Fibroblast of skin of back (primary cell): ENCODE measurements around the gene ACRV1. TPM values are rescaled to one million over a fixed set of nuclear protein-coding genes. Genes with fewer than 3 reads are reported as not detected.
"Not testable (repeated sequence)": the region's sequence is repeated elsewhere in the genome, so short reads cannot be mapped to it uniquely, and the experiment has no call there.

Experiments used
- DNase-seq: peaks from one replicate; pipeline ENCODE4 v3.0.0-alpha.2; 2013
- polyA plus RNA-seq, 2 experiments: library from polyadenylated mRNA; unstranded; fragments of 120-200 nt; gene quantifications; one replicate each; pipeline ENCODE4 v1.2.1, GENCODE V29; 2013; ENCODE audit not compliant: insufficient read length in 2 of 2

Gene ACRV1
- 0.38 TPM for polyA plus RNA-seq (2013, experiment 1 of 2; ENCODE audit: insufficient read length)
- polyA plus RNA-seq (2013, experiment 2 of 2; ENCODE audit: insufficient read length), result 0.10 TPM

- no peak for DNase-seq
Measured at GRCh38 chr11:125680747-125681146, at the start of gene ACRV1. Gene ACRV1, minus strand, starts transcription at chr11:125680847. Its CDS starts 67 bp downstream, at chr11:125680780.

GRCh38 chr11:125728969-125729368, 48.3 kb upstream of the ACRV1 start:
- DNase-seq, result no peak

DNA sequence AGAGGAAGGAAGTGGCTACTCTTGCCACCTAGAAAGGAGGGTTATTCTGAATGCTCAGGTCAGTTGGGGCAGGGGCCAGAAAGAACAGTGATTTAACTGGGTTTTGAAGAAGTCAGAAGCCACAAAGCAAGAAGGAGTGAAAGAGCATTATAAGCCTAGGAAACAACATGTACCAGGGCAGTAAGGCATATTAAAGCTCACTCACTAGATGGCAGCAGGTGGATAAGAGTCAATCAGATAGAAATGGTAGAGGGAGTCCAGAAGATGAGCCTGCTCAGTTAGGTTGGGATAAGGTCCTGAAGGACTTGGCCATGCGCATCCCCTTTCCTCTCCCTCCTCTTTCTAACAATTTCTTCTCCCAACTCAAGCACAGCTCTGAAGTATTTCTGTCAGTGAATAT, 43.5 kb upstream of the ACRV1 start:
- no peak for DNase-seq

DNA sequence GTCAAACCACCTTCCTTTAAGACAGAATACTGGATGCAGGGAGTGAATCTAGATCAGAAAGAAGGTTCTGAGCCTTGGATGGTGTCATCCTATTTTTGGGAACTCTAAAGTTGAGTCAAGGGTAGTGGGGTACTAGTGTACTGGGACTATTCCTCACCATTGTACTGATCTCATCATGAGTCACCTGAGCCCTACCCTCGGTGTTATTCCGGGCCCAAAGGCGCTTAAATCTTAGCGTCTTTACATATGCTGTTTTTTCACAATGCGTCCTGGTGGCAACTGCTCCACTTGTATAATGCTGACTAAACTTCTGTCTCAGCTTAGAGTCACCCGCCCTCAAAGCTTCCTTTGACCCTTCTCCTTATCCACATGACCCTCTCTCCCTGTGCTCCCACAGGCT, 40.1 kb upstream of the ACRV1 start:
- no peak for DNase-seq

GRCh38 chr11:125704686-125705085, 24.0 kb upstream of the ACRV1 start:
- DNase-seq, result not testable (repeated sequence)

GRCh38 chr11:125701858-125702621, 21.4 kb upstream of the ACRV1 start:
- DNase-seq, result no peak

- DNase-seq, result no peak
Measured at GRCh38 chr11:125701018-125701610, 20.5 kb upstream of the ACRV1 start.

- DNase-seq, result no peak
Measured at GRCh38 chr11:125694951-125695350, 14.3 kb upstream of the ACRV1 start.

GRCh38 chr11:125692887-125693286, 12.2 kb upstream of the ACRV1 start:
- DNase-seq, result no peak

DNA sequence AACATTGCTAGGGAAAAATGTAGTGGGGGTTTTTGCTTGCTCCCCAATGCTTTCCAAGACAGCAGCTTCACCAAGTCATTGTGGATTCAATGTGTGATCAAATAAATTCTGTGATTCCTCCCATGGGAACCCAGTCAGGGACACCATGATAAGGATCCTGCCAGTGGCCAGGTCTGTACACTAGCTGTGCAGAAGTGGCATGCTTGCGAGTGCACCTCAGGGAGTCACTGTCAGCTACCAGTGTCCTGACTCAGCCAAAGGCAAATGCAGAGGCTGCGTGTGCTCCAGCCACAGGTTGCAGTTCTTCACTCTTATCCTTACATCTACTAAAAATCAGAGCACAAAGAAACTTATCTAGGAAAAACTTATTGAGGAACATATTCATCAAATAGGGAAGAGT, 9.4 kb upstream of the ACRV1 start:
- DNase-seq, result no peak

- no peak for DNase-seq
Measured at GRCh38 chr11:125689274-125689859, 8.7 kb upstream of the ACRV1 start.

DNA sequence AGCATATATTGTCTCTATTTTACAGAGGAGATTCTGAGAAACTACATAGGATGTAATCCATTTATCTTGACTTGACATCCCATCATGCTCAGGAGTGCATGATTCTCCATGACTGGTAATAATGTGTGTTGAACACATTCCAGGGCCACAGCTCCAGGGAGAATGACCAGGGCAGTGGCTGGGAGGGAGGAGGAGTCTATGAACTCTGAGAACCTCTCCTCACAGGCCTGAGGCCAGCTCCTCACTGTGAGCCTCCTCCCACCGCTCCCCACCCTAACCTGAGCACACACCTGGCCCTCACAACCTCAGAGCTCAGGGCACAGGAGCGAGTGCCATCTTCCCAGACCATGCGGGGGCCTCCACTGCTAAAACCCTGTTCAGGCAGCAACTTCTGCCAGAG, 8.0 kb upstream of the ACRV1 start:
- no peak for DNase-seq

GRCh38 chr11:125688066-125688465, 7.4 kb upstream of the ACRV1 start:
- DNase-seq, result no peak

GRCh38 chr11:125685228-125685627, 4.6 kb upstream of the ACRV1 start:
- DNase-seq, result no peak

GRCh38 chr11:125679837-125680236, 810 bp downstream of the ACRV1 start:
- no peak for DNase-seq

GRCh38 chr11:125679397-125679796, 1.2 kb downstream of the ACRV1 start:
- DNase-seq, result no peak

DNA sequence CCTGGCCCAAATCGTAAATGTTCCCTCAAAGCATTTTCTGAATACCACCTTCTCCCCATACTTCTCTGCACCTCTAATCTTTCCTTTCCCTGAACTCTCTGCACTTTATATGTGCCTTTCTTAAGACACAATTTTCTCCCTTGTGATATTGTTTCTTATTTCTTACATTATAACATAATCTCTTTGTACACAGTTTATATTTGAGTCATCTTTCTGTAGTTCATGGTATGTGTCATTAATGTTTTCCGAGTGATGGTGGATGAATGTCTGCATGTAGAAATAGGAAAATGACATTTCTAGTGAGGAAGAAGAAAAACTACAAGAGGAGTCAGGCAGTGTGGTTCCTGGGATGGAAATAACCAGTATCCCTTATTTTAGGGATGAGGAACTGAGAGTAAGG, 5.5 kb downstream of the ACRV1 start:
- DNase-seq, result no peak

DNA sequence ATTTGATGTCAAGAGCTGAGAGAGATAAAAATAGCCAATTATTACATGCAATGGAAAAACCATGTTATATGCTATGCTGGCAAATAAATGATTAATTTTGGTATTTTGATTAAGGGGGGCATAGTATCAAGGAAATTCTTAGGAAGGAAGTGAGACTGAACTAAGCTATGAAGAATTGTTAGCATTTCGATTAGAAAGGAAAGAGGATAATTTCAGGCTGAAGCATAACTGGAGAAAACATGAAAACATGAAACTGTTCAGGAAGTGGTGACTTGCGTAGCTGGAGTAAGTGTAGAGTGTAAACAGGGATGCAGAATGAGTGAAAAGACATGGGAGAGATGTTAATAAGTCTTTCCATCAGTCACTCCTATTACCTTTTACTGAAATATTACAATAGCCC, 6.4 kb downstream of the ACRV1 start:
- no peak for DNase-seq

GRCh38 chr11:125671561-125671960, 9.1 kb downstream of the ACRV1 start:
- DNase-seq, result no peak

GRCh38 chr11:125670172-125670571, 10.5 kb downstream of the ACRV1 start:
- no peak for DNase-seq

DNA sequence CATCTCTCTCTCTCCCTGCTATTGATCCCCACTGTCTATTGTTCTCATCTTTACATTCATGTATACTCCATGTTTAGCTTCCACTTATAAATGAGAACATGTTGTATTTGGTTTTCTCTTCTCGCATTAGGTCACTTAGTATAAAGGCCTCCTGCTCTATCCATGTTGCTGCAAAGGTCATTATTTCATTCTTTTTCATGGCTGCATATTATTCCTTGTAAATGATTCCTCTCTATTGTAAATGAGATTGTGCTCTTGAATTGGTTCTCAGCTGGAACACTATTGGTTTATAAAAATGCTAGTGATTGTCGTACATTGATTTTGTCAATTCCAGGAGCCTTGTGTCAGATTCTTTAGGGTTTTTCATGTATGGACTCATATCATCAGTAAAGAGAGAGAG, 13.5 kb downstream of the ACRV1 start:
- no peak for DNase-seq

DNA sequence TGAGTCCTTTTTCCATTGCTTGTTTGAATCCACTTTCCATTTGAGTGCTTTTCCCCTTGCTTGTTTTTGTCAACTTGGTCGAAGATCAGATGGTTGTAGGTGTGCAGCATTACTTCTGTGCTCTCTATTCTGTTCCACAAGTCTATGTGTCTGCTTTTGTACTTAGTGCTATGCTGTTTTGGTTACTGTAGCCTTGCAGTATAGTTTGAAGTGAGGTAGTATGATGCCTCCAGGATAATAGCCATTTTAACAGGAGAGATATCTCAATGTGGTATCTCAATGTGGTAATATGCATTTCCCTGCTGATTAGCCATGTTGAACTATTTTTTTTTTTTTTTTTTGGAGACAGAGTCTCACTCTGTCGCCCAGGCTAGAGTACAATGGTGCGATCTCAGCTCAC, 16.7 kb downstream of the ACRV1 start:
- DNase-seq, result no peak

- DNase-seq, result no peak
Measured at GRCh38 chr11:125662689-125663088, 18.0 kb downstream of the ACRV1 start.
